GM21717 (cell line): ENCODE measurements around the gene CBR1.

Source experiments
- ATAC-seq: cut with Tn5 transposase; IDR thresholded peaks from one replicate; pipeline ENCODE4 v1.9.1; 2021; ENCODE audit warnings: mild to moderate bottlenecking, moderate library complexity; ENCODE audit not compliant: unreplicated experiment

The CBR1 gene

GRCh38 chr21:36069713-36070583 is at the start of gene CBR1:
CBR1 (plus strand) TSS chr21:36070024; CDS start chr21:36070116, 92 bp downstream.
- ATAC-seq = peak; percentile 93

GRCh38 chr21:36021251-36021837 is 48.5 kb upstream of the CBR1 start:
- ATAC-seq = peak; percentile 72

GRCh38 chr21:36022427-36023091 is 47.3 kb upstream of the CBR1 start:
- ATAC-seq = no peak

GRCh38 chr21:36023092-36023480 is 46.7 kb upstream of the CBR1 start:
- no peak for ATAC-seq

- ATAC-seq = no peak
These were observed 45.0 kb upstream of the CBR1 start for GRCh38 chr21:36024782-36025181.

- no peak for ATAC-seq
These were observed 42.5 kb upstream of the CBR1 start for GRCh38 chr21:36027347-36027746.

- no peak for ATAC-seq
These were observed 41.4 kb upstream of the CBR1 start for GRCh38 chr21:36028127-36029069.

GRCh38 chr21:36029309-36029708 is 40.5 kb upstream of the CBR1 start:
- no peak for ATAC-seq

GRCh38 chr21:36030581-36031189 is 39.1 kb upstream of the CBR1 start:
- no peak for ATAC-seq

GRCh38 chr21:36032647-36033406 is 37.0 kb upstream of the CBR1 start:
- ATAC-seq = no peak

GRCh38 chr21:36034211-36034913 is 35.5 kb upstream of the CBR1 start:
- ATAC-seq = no peak

GRCh38 chr21:36035381-36035791 is 34.4 kb upstream of the CBR1 start:
- ATAC-seq = no peak

GRCh38 chr21:36038701-36039497 is 30.9 kb upstream of the CBR1 start:
- no peak for ATAC-seq

- ATAC-seq = no peak
These were observed 30.0 kb upstream of the CBR1 start for GRCh38 chr21:36039861-36040260.

- no peak for ATAC-seq
These were observed 29.4 kb upstream of the CBR1 start for GRCh38 chr21:36040389-36040788.

GRCh38 chr21:36041910-36042309 is 27.9 kb upstream of the CBR1 start:
- ATAC-seq = no peak

GRCh38 chr21:36044056-36044455 is 25.8 kb upstream of the CBR1 start:
- ATAC-seq = no peak

- ATAC-seq = no peak
These were observed 23.8 kb upstream of the CBR1 start for GRCh38 chr21:36045993-36046392.
